Activated effector memory CD4-positive, alpha-beta T cell treated with anti-CD3 and anti-CD28 coated beads, Interleukin-2, amount 50 U/mL, for 16 hours (primary cell): ENCODE data around the gene SNU13.
"Not testable (repeated sequence)": the region's sequence is repeated elsewhere in the genome, so short reads cannot be mapped to it uniquely, and the experiment has no call there.

ENCODE experiments used
- DNase-seq: peaks from one replicate; pipeline ENCODE4 v3.0.0-alpha.2; 2020

Gene SNU13

GRCh38 chr22:41638748-41639147, 49.9 kb downstream of the SNU13 start:
- no peak for DNase-seq

GRCh38 chr22:41638124-41638523, 50.5 kb downstream of the SNU13 start:
- no peak for DNase-seq

- not testable (repeated sequence) for DNase-seq
These were observed 51.0 kb downstream of the SNU13 start for GRCh38 chr22:41637623-41638022.

- no peak for DNase-seq
These were observed 52.2 kb downstream of the SNU13 start for GRCh38 chr22:41636467-41636866.

GRCh38 chr22:41634610-41635009, 54.1 kb downstream of the SNU13 start:
- not testable (repeated sequence) for DNase-seq

DNA sequence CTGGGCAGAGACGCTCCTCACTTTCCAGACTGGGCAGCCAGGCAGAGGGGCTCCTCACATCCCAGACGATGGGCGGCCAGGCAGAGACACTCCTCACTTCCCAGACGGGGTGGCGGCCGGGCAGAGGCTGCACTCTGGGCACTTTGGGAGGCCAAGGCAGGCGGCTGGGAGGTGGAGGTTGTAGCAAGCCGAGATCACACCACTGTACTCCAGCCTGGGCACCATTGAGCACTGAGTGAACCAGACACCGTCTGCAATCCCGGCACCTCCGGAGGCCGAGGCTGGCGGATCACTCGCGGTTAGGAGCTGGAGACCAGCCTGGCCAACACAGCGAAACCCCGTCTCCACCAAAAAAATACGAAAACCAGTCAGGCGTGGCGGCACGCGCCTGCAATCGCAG, 57.1 kb downstream of the SNU13 start:
- not testable (repeated sequence) for DNase-seq

DNA sequence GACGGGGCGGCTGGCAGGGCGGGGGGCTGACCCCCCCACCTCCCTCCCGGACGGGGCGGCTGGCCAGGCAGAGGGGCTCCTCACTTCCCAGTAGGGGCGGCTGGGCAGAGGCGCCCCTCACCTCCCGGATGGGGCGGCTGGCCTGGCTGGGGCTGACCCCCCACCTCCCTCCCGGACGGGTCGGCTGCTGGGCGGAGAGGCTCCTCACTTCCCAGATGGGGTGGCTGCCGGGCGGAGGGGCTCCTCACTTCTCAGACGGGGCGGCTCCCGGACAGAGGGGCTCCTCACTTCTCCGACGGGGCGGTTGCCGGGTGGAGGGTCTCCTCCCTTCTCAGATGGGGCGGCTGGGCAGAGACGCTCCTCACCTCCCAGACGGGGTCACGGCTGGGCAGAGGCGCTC, 57.6 kb downstream of the SNU13 start:
- DNase-seq = not testable (repeated sequence)

GRCh38 chr22:41625577-41625976, 63.1 kb downstream of the SNU13 start:
- no peak for DNase-seq
